Measurements from ENCODE around the gene CALCOCO1.

DNA sequence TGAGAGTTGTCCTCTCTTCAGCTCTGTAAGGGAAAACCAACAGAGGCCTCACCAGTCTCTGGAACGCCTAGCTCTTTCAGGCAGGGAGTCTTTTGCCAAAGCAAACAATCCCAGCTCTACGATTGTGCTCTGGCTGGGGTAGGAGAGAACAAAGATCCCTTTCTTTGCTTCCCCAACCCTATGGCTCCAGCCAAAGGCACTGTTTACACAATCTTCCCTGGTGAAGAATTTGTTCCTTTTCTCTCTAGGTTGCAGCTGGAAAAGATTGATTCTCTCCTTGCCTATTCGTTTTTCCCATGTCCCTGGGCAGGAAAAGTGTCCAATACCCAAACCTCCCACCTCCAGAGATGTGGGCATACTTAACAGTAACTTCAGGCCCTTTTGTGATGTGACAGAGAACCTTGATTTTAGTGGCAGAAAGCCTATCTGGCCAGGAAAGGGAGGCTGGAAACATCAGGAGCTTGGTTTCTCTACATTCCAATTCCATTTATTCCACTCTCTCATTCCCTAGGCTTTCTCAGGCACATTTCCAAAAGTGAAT, 68.2 kb downstream of the CALCOCO1 start:
- TF ChIP-seq EZH2 (IDR thresholded peaks at IDR 0.05; ENCODE audit: insufficient read depth, poor library complexity, severe bottlenecking) (no peak), EZH2phosphoT487 (IDR thresholded peaks at IDR 0.05; ENCODE audit: insufficient read depth, low read depth) (no peak)
